T-helper 2 cell treated with Interferon-gamma antibody and Interleukin-4, amounts not matched to agents 5 μg/mL and 100 μg/mL, for 36 hours (primary cell): Measurements from ENCODE around the gene TSPAN7.

Experiments
- DNase-seq: peaks from one replicate; pipeline ENCODE4 v3.0.0; 2021; ENCODE audit warnings: low spot score
- H3K27ac Mint-ChIP-seq: one replicate; pipeline ENCODE4 v1.8.0; 2021; ENCODE audit warnings: mild to moderate bottlenecking, mixed read lengths
- H3K27me3 Mint-ChIP-seq: one replicate; pipeline ENCODE4 v1.8.0; 2021; ENCODE audit warnings: low read depth, mixed read lengths
- H3K36me3 Mint-ChIP-seq: one replicate; pipeline ENCODE4 v1.8.0; 2021; ENCODE audit warnings: low read depth, mixed read lengths
- H3K4me1 Mint-ChIP-seq: one replicate; pipeline ENCODE4 v1.8.0; 2021; ENCODE audit warnings: low read depth, mixed read lengths
- H3K4me3 Mint-ChIP-seq: one replicate; pipeline ENCODE4 v1.8.0; 2022; ENCODE audit warnings: mild to moderate bottlenecking, moderate library complexity, mixed read lengths
- H3K9me3 Mint-ChIP-seq: one replicate; pipeline ENCODE4 v1.8.0; 2021; ENCODE audit warnings: mixed read lengths

TSPAN7 gene

DNA sequence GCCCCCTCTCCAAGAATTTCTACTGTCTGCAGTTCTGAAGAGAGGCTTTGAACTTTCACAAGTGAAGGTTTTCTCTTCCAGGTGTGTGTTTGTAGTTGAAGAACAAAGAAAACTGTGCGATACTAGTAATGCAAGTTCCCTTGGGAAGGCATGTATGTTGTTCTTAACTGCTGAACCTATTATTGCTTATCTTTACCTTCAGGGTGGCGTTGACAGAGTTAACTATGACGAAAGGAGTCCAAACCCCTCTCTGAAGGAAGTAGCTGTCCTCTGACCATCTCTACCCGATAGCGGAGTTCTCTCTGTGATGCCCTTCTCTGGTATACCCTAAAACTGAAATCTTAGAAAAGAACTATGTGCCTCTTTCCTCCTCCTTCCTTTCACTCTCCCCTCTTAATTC, 79.9 kb downstream of the TSPAN7 start:
- H3K4me3 Mint-ChIP-seq, result no peak overlapping the region
- no peaks in the 10 kb centered on the region for H3K36me3 Mint-ChIP-seq
- peaks cover 7% of the 10 kb centered on the region for H3K27me3 Mint-ChIP-seq
- peaks cover 2% of the 10 kb centered on the region for H3K4me1 Mint-ChIP-seq
- no peaks in the 10 kb centered on the region for H3K9me3 Mint-ChIP-seq
- no peak for DNase-seq
- no peak overlapping the region for H3K27ac Mint-ChIP-seq

DNA sequence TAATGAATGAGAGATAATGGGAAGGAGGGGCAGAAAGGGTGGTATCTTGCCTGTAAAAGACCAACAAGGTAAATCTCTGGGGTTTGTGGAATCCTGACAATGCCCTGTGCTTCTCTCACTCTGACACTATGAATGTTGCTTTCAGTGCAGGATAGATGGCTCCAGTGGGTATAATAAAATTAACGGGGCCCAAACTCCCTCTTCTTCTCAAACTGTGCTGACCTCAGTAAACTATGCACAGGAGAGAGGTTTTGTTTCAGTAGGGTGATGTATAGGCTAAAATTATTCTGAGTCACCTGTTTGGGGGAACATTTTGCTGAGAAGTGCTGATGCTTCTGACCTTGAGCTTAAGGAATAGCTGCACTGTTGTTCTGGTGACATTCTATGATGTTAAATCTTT, 82.6 kb downstream of the TSPAN7 start:
- peaks cover 8% of the 10 kb centered on the region for H3K27me3 Mint-ChIP-seq
- no peak for DNase-seq
- H3K36me3 Mint-ChIP-seq, result no peaks in the 10 kb centered on the region
- no peak overlapping the region for H3K4me3 Mint-ChIP-seq
- H3K9me3 Mint-ChIP-seq, result no peaks in the 10 kb centered on the region
- peaks cover 3% of the 10 kb centered on the region for H3K4me1 Mint-ChIP-seq
- no peak overlapping the region for H3K27ac Mint-ChIP-seq

DNA sequence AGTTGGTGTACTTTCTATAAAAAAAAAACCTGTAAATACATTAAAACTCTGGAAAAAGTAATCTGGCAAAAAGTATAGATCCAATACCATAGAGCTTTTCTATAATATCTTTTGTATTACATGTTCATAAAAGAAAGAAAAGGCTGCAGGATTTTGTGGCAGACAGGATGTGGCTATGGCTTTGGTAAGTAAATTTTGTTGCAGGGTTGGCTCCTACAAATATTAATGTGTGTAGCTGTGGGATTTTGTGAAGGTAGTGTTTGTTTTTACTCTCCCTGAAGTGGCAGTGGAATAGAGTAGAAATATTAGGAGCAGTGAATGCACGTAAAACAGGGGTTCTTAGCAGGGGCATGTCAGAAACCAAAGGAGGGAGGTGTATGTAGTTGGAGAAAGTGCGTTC, 84.8 kb downstream of the TSPAN7 start:
- Mint-ChIP-seq H3K9me3 (no peaks in the 10 kb centered on the region), H3K4me1 (peaks cover 3% of the 10 kb centered on the region), H3K4me3 (no peak overlapping the region), H3K27ac (no peak overlapping the region), H3K36me3 (no peaks in the 10 kb centered on the region), H3K27me3 (peaks cover 8% of the 10 kb centered on the region)
- no peak for DNase-seq

DNA sequence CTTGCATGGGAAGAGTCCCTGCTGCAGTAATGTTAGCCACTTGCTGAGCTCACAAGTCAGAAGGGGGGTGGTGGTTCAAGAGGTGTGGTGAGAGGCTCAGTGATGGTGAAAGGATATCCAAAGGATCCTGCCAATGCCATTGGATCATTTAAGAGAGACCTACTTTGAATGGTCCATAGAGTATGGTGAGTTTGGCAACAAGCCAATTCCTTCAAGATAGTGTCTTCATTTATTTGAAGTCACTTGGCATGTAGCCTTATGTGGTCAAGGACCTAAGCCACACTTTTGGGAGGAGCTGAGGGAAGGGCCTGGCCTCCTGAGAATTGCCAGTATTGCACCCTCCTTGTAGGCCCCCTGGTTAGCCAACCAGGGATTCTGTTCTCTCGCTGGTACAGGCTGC, 87.9 kb downstream of the TSPAN7 start:
- Mint-ChIP-seq H3K27ac (no peak overlapping the region), H3K4me3 (no peak overlapping the region), H3K9me3 (no peaks in the 10 kb centered on the region), H3K36me3 (no peaks in the 10 kb centered on the region), H3K27me3 (peaks cover 2% of the 10 kb centered on the region), H3K4me1 (peaks cover 3% of the 10 kb centered on the region)
- DNase-seq, result no peak

DNA sequence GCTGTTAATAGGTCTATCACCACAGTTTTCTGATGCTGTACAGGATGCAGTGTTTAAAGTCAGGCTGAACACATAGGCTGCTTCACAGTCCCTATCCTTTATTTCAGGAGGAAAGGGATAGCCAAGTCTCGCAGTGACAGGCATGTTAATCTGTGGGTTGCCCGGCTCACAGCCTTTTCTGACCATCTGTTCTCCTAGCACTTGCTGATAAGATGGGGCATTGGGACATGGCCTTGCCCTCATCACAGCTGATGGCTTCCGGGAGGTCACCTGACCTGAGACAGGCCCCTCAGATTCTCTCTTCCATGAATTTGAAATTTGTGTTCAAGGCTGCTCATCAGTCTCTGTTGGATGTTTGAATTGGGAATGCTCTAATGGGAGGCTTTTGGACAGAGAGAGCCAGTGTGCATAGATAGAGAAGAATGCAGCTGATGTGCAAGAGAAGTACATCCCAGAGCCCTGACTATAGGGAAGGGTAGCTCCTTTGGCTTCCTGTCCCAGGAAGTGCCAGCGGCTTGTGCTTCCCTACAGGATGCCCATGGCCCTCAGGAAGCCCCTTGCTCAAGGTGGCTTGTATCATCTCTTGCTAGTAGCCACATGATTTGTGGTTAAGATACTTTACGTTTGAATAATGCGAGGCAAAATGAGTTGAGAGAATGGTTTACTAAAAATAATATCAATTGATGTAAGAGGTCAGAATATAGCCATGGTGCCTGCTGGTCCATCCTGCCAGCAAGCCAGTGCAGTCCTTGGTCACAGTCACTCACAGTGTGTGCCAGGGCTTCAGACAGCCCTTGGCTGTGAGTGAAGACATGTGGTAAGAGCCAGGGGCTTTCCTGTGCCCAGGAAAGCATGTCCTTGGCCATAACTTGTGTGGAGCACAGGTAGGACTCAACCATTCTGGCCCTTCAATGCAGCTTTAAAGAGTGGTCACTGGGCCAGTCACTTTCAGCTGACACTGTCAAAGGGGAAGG, 88.6 kb downstream of the TSPAN7 start:
- no peak for DNase-seq
- H3K36me3 Mint-ChIP-seq, result no peaks in the 10 kb centered on the region
- no peak overlapping the region for H3K27ac Mint-ChIP-seq
- peaks cover 2% of the 10 kb centered on the region for H3K27me3 Mint-ChIP-seq
- no peak overlapping the region for H3K4me3 Mint-ChIP-seq
- H3K4me1 Mint-ChIP-seq, result peaks cover 3% of the 10 kb centered on the region
- no peaks in the 10 kb centered on the region for H3K9me3 Mint-ChIP-seq

DNA sequence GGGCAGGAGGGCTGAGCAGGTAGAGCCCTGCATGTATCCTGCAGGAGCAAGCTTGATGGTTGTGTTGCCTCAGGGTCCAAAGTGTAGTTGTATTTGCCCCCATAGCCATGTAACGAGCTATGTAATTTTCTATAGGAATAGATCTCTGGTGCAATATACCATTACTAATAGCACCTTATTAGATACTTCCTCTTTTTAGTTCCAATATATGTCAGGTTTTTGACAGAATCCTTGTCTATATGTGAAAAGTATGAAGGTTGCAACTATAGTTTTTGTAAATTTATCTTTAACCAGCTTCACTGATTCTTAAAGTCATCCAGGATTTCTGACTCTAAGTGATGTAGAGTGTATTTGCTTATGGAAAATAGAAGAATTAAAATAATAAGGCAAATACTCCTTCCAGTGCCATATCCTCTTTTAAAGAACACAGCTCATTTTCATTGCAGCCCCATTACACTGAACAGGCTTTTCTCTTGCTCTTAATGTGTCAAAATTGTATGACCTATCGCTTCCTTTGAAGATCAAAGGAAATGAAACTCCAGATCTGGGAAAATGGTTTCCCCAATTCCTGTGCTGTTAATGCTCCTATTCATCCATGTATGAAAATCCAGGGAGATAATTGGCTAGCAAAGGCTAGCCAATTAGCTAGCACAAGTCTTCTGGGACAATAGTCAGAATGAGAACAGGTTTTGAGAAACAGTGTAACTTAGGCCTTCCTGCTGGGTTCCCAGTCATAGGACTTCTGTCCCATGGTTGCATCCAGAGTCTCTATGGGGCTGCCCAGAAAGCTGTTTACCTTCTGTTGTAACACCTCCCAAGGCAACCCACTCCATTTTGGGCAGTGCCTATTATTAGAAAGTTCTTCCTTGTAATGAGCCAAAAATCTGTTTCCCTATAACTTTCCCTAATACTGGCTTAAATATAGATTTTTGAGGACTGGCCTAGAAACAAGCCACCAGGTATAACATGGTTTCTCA, 90.6 kb downstream of the TSPAN7 start:
- Mint-ChIP-seq H3K4me3 (no peak overlapping the region), H3K4me1 (no peaks in the 10 kb centered on the region), H3K27me3 (no peaks in the 10 kb centered on the region), H3K9me3 (no peaks in the 10 kb centered on the region), H3K27ac (no peak overlapping the region), H3K36me3 (no peaks in the 10 kb centered on the region)
- no peak for DNase-seq

DNA sequence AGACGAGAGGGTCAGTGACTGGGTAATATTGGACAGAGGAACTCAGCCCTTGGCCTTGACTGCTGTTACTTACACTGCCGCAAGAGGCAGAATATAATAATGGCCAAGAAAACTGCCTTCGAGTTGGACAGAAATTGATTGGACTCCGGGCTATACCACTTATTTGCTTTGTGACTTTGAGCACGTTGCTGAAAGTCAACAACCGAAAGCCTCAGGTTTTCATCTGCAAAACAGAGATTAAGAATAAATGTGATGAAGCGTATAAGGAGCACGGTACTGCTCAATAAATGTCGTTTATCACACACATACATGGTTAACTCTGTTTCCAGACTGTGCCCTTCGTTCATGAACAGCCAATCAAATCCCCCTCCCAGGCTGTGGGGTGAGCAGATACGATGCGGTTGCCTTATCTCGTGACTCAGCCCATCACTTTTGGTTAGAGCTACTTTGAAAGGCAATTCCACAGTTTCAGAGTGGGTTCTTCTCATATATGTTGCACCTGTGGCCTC, 91.6 kb downstream of the TSPAN7 start:
- H3K4me3 Mint-ChIP-seq, result no peak overlapping the region
- H3K9me3 Mint-ChIP-seq, result no peaks in the 10 kb centered on the region
- no peaks in the 10 kb centered on the region for H3K27me3 Mint-ChIP-seq
- no peaks in the 10 kb centered on the region for H3K4me1 Mint-ChIP-seq
- no peak overlapping the region for H3K27ac Mint-ChIP-seq
- no peak for DNase-seq
- H3K36me3 Mint-ChIP-seq, result no peaks in the 10 kb centered on the region

DNA sequence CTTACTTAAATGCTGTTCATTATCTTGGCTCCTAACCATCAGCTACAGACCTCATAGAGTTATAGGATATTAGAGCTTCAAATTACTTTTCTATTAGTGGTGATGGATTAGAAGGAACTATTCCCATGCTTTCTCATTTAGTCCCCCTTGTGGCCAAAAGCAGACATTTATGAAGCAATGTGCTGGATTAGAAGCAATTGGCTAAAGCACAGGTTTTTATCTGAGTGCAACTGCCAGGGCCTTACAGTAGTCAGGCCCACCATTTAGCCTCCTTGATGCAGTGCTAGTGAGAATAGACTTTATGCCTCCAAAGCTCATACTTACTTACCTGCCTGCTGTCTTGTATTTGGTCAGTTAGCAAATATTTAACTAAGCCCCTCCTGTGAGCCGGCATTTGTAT, 93.0 kb downstream of the TSPAN7 start:
- DNase-seq, result no peak
- H3K9me3 Mint-ChIP-seq, result no peaks in the 10 kb centered on the region
- H3K4me3 Mint-ChIP-seq, result no peak overlapping the region
- no peak overlapping the region for H3K27ac Mint-ChIP-seq
- H3K4me1 Mint-ChIP-seq, result no peaks in the 10 kb centered on the region
- no peaks in the 10 kb centered on the region for H3K36me3 Mint-ChIP-seq
- no peaks in the 10 kb centered on the region for H3K27me3 Mint-ChIP-seq

DNA sequence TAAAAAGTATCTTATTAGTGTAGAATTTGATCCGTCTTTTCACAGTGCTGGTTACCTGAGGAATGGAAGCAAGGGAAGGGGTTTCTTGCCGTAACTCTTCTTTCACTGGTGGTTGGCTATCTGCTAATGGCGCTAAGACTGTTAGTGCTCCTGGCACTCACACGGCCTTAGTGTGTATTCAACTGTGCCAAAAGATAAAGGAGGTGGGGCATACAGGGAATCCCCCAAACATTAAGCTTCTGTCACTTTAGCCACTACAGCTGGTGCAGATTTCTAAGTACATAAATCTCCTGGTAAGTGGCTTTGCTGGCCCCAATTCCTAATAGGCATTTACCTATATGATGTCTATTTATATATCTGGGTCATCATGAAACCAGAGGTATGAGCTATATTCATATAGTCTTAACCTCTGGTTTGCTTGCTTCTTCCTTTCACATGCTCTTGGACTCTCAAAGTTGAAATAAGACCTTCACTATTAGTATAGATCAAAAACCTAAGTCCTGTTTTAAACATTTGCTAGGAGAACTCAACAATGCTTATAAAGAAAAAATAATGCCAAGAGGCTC, 95.1 kb downstream of the TSPAN7 start:
- DNase-seq, result no peak
- H3K36me3 Mint-ChIP-seq, result no peaks in the 10 kb centered on the region
- H3K4me3 Mint-ChIP-seq, result no peak overlapping the region
- H3K27ac Mint-ChIP-seq, result no peak overlapping the region
- no peaks in the 10 kb centered on the region for H3K4me1 Mint-ChIP-seq
- no peaks in the 10 kb centered on the region for H3K27me3 Mint-ChIP-seq
- no peaks in the 10 kb centered on the region for H3K9me3 Mint-ChIP-seq

DNA sequence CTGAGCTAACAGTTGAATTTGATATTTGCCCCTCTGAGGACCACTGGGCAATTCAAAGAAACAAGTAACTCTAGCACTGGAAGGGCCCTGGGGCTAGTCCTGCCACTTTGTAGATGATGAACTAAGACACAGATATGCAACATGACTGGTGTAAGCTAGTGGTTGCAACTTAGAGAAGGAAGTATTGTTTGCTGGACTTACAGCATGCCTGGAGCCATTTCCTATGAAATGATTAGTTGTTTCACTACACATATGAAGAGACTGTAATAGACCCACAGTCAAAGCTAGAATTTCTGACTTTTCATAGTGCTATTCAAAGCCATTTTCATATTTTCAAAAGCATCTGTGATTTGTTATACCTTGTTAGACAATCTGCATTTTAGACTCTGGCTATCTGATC, 96.2 kb downstream of the TSPAN7 start:
- H3K4me1 Mint-ChIP-seq, result no peaks in the 10 kb centered on the region
- H3K27ac Mint-ChIP-seq, result no peak overlapping the region
- H3K4me3 Mint-ChIP-seq, result no peak overlapping the region
- H3K9me3 Mint-ChIP-seq, result no peaks in the 10 kb centered on the region
- H3K27me3 Mint-ChIP-seq, result no peaks in the 10 kb centered on the region
- no peak for DNase-seq
- no peaks in the 10 kb centered on the region for H3K36me3 Mint-ChIP-seq

DNA sequence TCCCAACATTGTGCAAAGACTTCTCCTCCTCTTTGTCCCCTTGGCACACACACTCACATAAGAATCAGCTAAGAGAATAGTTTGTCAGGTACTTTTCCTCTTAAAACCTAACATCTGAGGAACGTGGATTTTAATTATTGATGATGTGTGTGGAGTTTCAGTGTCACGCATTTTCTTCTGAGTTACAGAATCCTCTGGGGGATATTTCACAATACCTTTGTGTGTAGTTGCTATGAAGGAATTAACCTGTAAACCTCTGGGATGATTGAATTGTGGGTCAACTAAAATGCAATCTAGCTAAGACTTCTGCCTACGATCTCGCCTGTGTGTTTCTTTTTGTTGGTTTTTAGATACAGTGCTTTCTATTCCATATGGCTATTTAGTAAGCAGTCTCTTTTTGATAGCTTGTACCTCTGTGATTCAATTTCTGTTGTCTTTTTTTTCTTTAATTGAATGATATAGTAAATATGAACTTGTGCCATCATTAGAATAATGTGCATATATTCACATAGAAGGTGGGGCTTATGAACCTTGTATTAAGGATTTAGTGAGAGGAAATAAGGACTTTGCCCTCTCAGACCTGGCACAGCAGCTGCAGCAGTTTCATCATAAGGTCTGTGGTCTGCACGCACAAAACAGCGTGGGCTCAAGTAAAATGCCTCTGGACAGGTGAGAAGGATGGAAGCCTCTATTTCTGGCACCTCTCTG, 99.2 kb downstream of the TSPAN7 start:
- no peak for DNase-seq
- no peak overlapping the region for H3K4me3 Mint-ChIP-seq
- H3K36me3 Mint-ChIP-seq, result no peaks in the 10 kb centered on the region
- no peaks in the 10 kb centered on the region for H3K9me3 Mint-ChIP-seq
- H3K27me3 Mint-ChIP-seq, result no peaks in the 10 kb centered on the region
- H3K4me1 Mint-ChIP-seq, result no peaks in the 10 kb centered on the region
- H3K27ac Mint-ChIP-seq, result no peak overlapping the region

DNA sequence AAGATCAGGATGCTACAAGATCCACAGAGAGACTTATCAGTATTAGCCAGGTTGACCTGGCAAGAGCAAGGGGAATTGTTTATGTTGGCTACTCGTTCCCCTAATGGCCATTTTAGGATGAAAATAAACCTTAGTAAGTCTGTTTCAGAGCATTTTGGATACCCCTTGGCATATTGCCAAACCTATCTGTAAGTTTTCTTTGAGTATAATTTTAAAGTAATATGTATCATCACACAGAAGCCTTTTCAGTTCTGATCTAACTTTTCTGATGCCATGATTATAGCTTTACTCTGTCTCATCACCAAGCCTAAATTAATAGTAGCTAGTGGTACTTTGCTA, 99.7 kb downstream of the TSPAN7 start:
- no peaks in the 10 kb centered on the region for H3K9me3 Mint-ChIP-seq
- H3K36me3 Mint-ChIP-seq, result no peaks in the 10 kb centered on the region
- H3K4me1 Mint-ChIP-seq, result no peaks in the 10 kb centered on the region
- no peak for DNase-seq
- H3K27me3 Mint-ChIP-seq, result no peaks in the 10 kb centered on the region
- H3K27ac Mint-ChIP-seq, result no peak overlapping the region
- no peak overlapping the region for H3K4me3 Mint-ChIP-seq

DNA sequence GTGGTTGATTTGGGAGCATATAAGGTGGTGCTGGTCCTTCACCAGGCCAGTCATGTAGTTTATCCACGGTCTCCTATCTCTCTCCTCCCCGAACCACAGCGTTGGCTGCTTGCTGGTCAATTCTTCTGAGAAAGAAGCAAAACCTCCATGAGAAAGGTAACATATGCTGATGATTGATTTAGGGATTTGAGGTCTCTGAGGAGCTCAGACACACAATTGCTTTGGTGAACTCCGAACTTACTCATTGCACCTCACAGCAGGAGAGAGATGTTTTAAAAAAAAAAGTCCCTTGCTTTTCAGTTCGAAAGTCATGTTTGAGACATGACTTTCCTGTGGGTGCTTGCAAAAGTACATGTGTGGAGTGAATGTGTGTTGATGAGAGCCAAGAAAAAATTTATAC, 100.2 kb downstream of the TSPAN7 start:
- Mint-ChIP-seq H3K4me1 (no peaks in the 10 kb centered on the region), H3K9me3 (no peaks in the 10 kb centered on the region), H3K27me3 (no peaks in the 10 kb centered on the region), H3K36me3 (no peaks in the 10 kb centered on the region), H3K27ac (no peak overlapping the region), H3K4me3 (no peak overlapping the region)
- no peak for DNase-seq
